GM23248 (cell line): ENCODE data around the gene SPEG.

Experiments
- EZH2 ChIP-seq: fragments of 200-600 bp; sonication (generic); IDR thresholded peaks from 2 replicates; pipeline ENCODE4 v1.6.1; 2018; ENCODE audit warnings: antibody characterized with exemption, mild to moderate bottlenecking; ENCODE audit not compliant: insufficient read depth, poor library complexity, severe bottlenecking
- EZH2phosphoT487 ChIP-seq: fragments of 200-600 bp; sonication (generic); IDR thresholded peaks from 2 replicates; pipeline ENCODE4 v1.6.1; 2018; ENCODE audit warnings: antibody characterized with exemption, moderate library complexity, mild to moderate bottlenecking, low read depth; ENCODE audit not compliant: insufficient read depth

DNA sequence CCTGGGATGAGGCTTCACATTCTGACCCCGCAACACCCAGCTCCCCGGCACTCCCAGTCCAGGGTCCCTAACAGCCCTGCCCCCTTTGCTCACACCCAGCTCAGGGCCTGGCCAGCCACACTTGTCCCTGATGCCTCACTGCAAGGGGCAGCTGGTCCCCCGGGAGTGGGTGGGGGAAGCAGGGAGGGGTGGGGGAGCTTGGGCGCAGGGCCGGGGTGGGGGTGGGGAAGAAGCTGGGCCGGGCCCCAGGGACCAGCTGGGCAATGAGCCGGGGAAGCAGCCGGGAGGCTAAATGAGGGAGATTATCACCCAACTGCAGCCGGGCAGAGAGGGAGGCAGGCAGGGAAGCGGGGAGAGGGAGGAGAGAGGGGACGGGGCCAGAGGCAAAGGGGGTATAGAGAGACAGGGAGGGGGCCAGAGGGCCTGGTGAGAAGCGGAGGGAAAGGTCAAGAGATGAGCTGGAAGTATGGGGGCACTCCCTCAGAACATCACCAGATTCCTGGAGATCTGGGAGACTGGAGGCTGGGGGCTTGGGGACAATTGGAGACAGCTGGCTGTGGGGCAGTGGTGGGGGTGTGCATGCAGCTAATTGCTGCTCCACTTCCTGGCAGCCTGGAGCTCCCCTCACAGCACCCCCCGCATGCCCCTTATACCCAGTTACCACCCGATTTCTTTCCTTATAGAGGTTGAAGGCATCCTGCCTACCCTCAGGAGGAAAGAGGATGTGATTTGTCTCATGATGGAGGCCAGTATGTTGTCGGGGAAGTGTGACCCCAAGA, 77.1 kb downstream of the SPEG start:
- TF ChIP-seq EZH2phosphoT487 (no peak), EZH2 (no peak)
